ENCODE measurements around the gene WDR82. TPM values are rescaled to one million over a fixed set of nuclear protein-coding genes. Genes with fewer than 3 reads are reported as not detected.

The WDR82 gene
- total RNA-seq, 2 experiments from 2014 or later = 134 to 140 TPM

DNA sequence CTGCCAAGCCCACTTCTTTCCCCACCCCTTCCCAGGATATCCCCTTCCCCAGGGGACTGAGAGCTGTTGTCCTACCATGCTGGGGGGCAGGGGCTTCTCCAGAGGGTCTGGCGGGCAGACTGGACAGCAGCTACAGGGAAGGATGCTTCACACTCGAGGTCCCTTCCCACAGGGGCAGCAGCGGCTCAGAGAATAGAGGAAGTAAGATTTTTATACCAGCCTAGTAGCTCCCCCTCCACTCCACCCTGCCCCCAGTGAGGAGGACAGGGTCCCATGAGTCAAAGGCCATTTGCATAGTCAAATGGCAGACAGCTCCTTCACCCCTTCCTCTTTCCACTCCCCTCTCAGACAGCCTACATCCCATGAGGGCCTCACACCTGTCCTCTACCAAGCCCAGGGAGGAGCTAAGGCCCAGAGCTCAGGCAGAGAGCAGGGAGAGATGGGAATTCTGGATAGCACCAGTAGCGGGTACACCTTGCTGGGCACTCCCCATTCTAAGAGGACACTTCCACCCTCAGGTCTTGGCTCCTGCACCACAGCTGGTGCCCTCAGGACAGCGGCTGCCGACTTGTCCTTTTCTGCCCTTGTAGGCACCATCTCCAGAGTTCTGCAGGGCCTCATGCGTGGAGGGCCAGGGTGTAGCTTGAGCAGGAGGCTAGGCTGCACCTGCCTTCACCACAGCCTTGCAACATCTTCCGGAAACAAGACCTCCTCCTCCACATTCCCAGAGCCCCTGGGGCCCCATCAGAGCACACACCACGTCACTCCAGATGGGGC is 52.8 kb downstream of the WDR82 start, which contains the start of gene TLR9:
TSS of gene TLR9 (minus strand) at position 194 of the 777 bp plus-strand sequence. CDS start at position 78, 116 bp downstream.
- peak; percentile 48 for DNase-seq
- POLR2A ChIA-PET = interaction anchor here (0.6 to 9.0 kb wide), 11 partner anchors 9 to 174 kb away, joined by 3 to 128 read pairs (median 5); partner anchors contain the start of genes GLYCTK, TWF2 and WDR82
- Mint-ChIP-seq H3K4me1 (peaks cover 51% of the 10 kb centered on the region), H3K4me3 (peak within 1 kb of the TSS; percentile 85), H3K9me3 (no peaks in the 10 kb centered on the region), H3K36me3 (peaks cover 17% of the 10 kb centered on the region), H3K27ac (peak within 1 kb of the TSS; percentile 79), H3K27me3 (no peaks in the 10 kb centered on the region)
- ATAC-seq (ENCODE audit: low read depth) = peak; percentile 32

DNA sequence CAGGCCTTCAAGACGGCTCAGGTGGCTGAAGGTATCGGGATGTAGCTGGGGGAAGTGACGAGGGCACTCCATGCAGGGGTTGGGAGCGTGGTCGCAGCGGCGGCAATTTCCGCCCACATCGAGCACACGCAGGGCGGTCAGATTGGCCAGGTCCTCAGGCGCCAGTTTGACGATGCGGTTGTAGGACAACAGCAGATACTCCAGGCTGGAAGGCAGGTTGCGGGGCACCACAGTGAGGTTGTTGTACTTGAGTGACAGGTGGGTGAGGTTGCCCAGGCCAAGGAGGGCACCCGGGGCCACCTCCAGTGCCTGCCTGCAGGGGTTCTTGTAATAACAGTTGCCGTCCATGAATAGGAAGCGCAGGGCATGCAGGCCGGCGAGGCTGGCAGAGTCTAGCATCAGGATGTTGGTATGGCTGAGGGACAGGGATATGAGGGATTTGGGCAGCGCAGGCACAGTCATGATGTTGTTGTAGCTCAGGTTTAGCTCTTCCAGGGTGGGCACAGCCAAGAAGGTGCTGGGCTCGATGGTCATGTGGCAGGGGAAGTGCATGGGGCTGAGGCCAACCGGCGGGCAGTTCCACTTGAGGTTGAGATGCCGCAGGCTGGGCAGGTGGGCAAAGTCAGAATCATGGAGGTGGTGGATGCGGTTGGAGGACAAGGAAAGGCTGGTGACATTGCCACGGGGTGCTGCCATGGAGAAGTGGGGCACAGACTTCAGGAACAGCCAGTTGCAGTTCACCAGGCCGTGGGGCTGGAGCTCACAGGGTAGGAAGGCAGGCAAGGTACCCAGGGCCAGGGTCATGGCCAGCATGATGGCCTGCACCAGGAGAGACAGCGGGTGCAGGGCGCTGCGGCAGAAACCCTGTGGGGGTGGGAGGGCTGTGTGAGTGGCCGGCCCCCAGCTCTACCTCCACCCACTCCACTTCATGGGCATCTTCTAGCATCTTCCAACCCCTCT is 54.7 kb downstream of the WDR82 start:
- H3K36me3 Mint-ChIP-seq = peaks cover 11% of the 10 kb centered on the region
- H3K4me1 Mint-ChIP-seq = peaks cover 56% of the 10 kb centered on the region
- no peak for ATAC-seq (ENCODE audit: low read depth)
- H3K27ac Mint-ChIP-seq = peak overlapping the region; percentile 79
- no peaks in the 10 kb centered on the region for H3K9me3 Mint-ChIP-seq
- POLR2A ChIA-PET = interaction anchor here (1.3 to 9.0 kb wide), 4 partner anchors 13 to 115 kb away, joined by 3 to 128 read pairs (median 28); partner anchors contain the start of genes GLYCTK, TWF2 and WDR82
- no peaks in the 10 kb centered on the region for H3K27me3 Mint-ChIP-seq
- H3K4me3 Mint-ChIP-seq = peak overlapping the region; percentile 85
- peak; percentile 27 for DNase-seq

GRCh38 chr3:52222319-52223221 is 55.9 kb downstream of the WDR82 start:
- no peak for ATAC-seq (ENCODE audit: low read depth)
- H3K36me3 Mint-ChIP-seq = peaks cover 11% of the 10 kb centered on the region
- H3K4me1 Mint-ChIP-seq = peaks cover 66% of the 10 kb centered on the region
- H3K4me3 Mint-ChIP-seq = peak overlapping the region; percentile 85
- DNase-seq = peak; percentile 30
- no peaks in the 10 kb centered on the region for H3K9me3 Mint-ChIP-seq
- peak overlapping the region; percentile 79 for H3K27ac Mint-ChIP-seq
- no peaks in the 10 kb centered on the region for H3K27me3 Mint-ChIP-seq
- POLR2A ChIA-PET = interaction anchor here (0.9 to 9.0 kb wide), 12 partner anchors 9 to 227 kb away, joined by 3 to 128 read pairs (median 8); partner anchors contain the start of genes GLYCTK, PPM1M, RPL29 and TWF2

DNA sequence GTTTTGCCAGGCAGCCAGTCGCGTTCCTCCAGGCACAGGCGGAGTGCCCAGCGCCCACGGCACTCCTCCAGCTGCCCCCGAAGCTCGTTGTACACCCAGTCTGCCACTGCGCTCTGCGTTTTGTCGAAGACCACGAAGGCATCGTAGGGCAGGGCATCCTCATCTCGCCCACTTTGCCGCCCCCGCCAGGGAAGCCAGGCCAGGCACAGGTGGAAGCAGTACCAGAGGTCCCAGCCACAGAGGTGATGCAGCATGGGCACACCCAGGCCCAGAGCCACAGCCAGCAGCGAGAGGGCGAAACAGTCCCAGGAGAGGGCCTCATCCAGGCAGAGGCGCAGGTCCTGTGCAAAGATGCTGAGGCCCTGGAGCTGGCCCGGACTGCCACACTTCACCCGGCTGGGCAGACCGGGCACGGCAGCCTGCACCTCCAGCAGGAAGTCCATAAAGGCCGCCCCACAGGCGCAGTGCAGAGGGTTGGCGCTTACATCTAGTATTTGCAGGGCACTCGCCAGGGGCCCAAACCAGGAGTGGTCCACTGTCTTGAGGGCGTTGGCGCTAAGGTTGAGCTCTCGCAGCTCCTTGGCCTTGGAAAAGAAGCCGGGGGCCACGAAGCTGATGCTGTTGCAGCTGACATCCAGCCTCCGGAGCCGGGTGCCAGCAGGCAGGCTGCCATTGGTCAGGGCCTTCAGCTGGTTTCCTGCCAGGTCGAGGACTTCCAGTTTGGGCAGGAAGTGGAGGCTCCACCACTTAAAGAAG is 56.7 kb downstream of the WDR82 start:
- H3K4me1 Mint-ChIP-seq = peaks cover 70% of the 10 kb centered on the region
- DNase-seq (peak; percentile 77), ATAC-seq (ENCODE audit: low read depth) (peak; percentile 68)
- no peaks in the 10 kb centered on the region for H3K27me3 Mint-ChIP-seq
- H3K4me3 Mint-ChIP-seq = peak overlapping the region; percentile 85
- H3K36me3 Mint-ChIP-seq = peaks cover 12% of the 10 kb centered on the region
- peak overlapping the region; percentile 79 for H3K27ac Mint-ChIP-seq
- H3K9me3 Mint-ChIP-seq = no peaks in the 10 kb centered on the region
- POLR2A ChIA-PET = interaction anchor here (0.9 to 9.0 kb wide), 16 partner anchors 10 to 226 kb away, joined by 3 to 128 read pairs (median 6); partner anchors contain the start of genes GLYCTK, PPM1M, RPL29 and TWF2

DNA sequence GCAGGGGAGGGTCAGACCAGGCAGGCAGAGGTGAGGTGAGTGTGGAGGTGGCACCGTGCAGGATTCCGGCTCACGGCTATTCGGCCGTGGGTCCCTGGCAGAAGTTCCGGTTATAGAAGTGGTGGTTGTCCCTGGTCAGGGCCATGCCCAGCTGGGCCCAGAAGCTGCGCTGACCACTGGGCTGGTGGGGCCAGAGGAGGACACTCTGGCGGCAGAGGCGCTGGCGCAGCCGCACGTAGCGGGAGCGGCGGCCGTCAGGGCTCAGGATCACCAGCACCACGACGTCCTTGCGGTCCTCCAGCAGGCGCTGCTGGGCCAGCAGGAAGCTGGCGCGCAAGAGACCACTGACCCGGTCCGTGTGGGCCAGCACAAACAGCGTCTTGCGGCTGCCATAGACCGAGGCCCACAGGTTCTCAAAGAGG is 57.3 kb downstream of the WDR82 start:
- Mint-ChIP-seq H3K4me1 (peaks cover 68% of the 10 kb centered on the region), H3K9me3 (no peaks in the 10 kb centered on the region), H3K36me3 (peaks cover 15% of the 10 kb centered on the region), H3K4me3 (peak overlapping the region; percentile 85), H3K27ac (peak overlapping the region; percentile 93), H3K27me3 (no peaks in the 10 kb centered on the region)
- ATAC-seq (ENCODE audit: low read depth) = no peak
- DNase-seq = no peak
- POLR2A ChIA-PET = interaction anchor here (0.9 to 9.0 kb wide), 15 partner anchors 9 to 239 kb away, joined by 3 to 128 read pairs (median 6); partner anchors contain the start of genes GLYCTK, PPM1M, RPL29 and TWF2

GRCh38 chr3:52220380-52221026 is 57.9 kb downstream of the WDR82 start:
- H3K27me3 Mint-ChIP-seq = no peaks in the 10 kb centered on the region
- POLR2A ChIA-PET = interaction anchor here (0.5 to 9.0 kb wide), 13 partner anchors 8 to 668 kb away, joined by 3 to 128 read pairs (median 6); partner anchors contain the start of genes GLYCTK, PPM1M, TWF2 and WDR82
- peak; percentile 57 for ATAC-seq (ENCODE audit: low read depth)
- peaks cover 20% of the 10 kb centered on the region for H3K36me3 Mint-ChIP-seq
- peak overlapping the region; percentile 93 for H3K27ac Mint-ChIP-seq
- peaks cover 64% of the 10 kb centered on the region for H3K4me1 Mint-ChIP-seq
- no peaks in the 10 kb centered on the region for H3K9me3 Mint-ChIP-seq
- peak overlapping the region; percentile 75 for H3K4me3 Mint-ChIP-seq
- peak; percentile 92 for DNase-seq

- ATAC-seq (ENCODE audit: low read depth) (no peak), DNase-seq (peak; percentile 35)
- Mint-ChIP-seq H3K27me3 (no peaks in the 10 kb centered on the region), H3K4me1 (peaks cover 56% of the 10 kb centered on the region), H3K36me3 (peaks cover 29% of the 10 kb centered on the region), H3K27ac (peak overlapping the region; percentile 93), H3K4me3 (peak overlapping the region; percentile 87), H3K9me3 (no peaks in the 10 kb centered on the region)
- POLR2A ChIA-PET = interaction anchor here (0.6 to 9.0 kb wide), 9 partner anchors 12 to 547 kb away, joined by 3 to 128 read pairs (median 8); partner anchors contain the start of genes GLYCTK, TWF2 and WDR82
Measured at GRCh38 chr3:52218937-52219650, 59.4 kb downstream of the WDR82 start.

- Mint-ChIP-seq H3K9me3 (no peaks in the 10 kb centered on the region), H3K27ac (peak overlapping the region; percentile 93), H3K4me3 (peak overlapping the region; percentile 87), H3K4me1 (peaks cover 50% of the 10 kb centered on the region), H3K36me3 (peaks cover 28% of the 10 kb centered on the region), H3K27me3 (no peaks in the 10 kb centered on the region)
- DNase-seq = peak; percentile 60
- ATAC-seq (ENCODE audit: low read depth) = peak; percentile 44
- POLR2A ChIA-PET = interaction anchor here (0.6 to 5.2 kb wide), 7 partner anchors 9 to 1983 kb away, joined by 4 to 45 read pairs (median 8); partner anchors contain the start of genes ALAS1, GLYCTK and WDR82
Measured at GRCh38 chr3:52218454-52218853, 60.0 kb downstream of the WDR82 start.

DNA sequence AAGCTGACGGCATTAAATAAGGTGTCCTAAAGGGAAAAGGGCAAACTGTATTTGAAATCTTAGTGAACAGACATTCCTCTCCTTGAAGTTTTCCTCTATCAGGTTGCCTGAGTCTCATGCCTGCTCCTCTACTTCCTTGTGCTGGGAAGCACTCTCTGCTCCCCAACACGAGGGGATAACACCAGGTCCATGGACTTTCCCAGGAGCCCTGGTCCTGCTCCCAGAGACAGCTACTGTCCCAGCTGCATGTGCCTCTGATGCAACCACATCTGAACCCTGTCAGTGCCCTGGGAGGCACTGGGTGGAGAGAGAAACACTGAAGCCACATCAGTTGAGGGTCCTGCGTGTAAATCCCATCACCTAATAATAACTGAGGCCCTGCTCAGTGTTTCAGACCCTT is 60.4 kb downstream of the WDR82 start:
- Mint-ChIP-seq H3K9me3 (no peaks in the 10 kb centered on the region), H3K4me1 (peaks cover 46% of the 10 kb centered on the region), H3K4me3 (peak overlapping the region; percentile 87), H3K27me3 (no peaks in the 10 kb centered on the region), H3K36me3 (peaks cover 30% of the 10 kb centered on the region), H3K27ac (peak overlapping the region; percentile 93)
- DNase-seq = no peak
- ATAC-seq (ENCODE audit: low read depth) = no peak
- POLR2A ChIA-PET = interaction anchor here (0.6 to 5.2 kb wide), 7 partner anchors 8 to 1983 kb away, joined by 4 to 45 read pairs (median 5); partner anchors contain the start of genes ALAS1, GLYCTK and WDR82

- no peaks in the 10 kb centered on the region for H3K27me3 Mint-ChIP-seq
- peak overlapping the region; percentile 87 for H3K4me3 Mint-ChIP-seq
- ATAC-seq (ENCODE audit: low read depth) = no peak
- POLR2A ChIA-PET = interaction anchor here (0.7 to 2.0 kb wide), 8 partner anchors 9 to 275 kb away, joined by 3 to 8 read pairs (median 5); partner anchors contain the start of genes ALAS1, PARP3, RRP9 and TLR9
- peak; percentile 39 for DNase-seq
- peaks cover 44% of the 10 kb centered on the region for H3K4me1 Mint-ChIP-seq
- peak overlapping the region; percentile 93 for H3K27ac Mint-ChIP-seq
- H3K36me3 Mint-ChIP-seq = peaks cover 35% of the 10 kb centered on the region
- no peaks in the 10 kb centered on the region for H3K9me3 Mint-ChIP-seq
Measured at GRCh38 chr3:52217409-52217805, 61.0 kb downstream of the WDR82 start.
